HS-27A (cell line): ENCODE results near the gene HHATL.

Source experiments
- DNase-seq: peaks from one replicate; pipeline ENCODE4 v3.0.0-alpha.2; 2012; ENCODE audit warnings: low read depth, missing footprints

Gene HHATL

GRCh38 chr3:42702066-42702951, at the start of gene HHATL:
TSS of gene HHATL (minus strand) at chr3:42702798. CDS start at chr3:42700826, 1,972 bp downstream.
- DNase-seq = no peak

GRCh38 chr3:42751609-42752008, 49.0 kb upstream of the HHATL start:
- no peak for DNase-seq

DNA sequence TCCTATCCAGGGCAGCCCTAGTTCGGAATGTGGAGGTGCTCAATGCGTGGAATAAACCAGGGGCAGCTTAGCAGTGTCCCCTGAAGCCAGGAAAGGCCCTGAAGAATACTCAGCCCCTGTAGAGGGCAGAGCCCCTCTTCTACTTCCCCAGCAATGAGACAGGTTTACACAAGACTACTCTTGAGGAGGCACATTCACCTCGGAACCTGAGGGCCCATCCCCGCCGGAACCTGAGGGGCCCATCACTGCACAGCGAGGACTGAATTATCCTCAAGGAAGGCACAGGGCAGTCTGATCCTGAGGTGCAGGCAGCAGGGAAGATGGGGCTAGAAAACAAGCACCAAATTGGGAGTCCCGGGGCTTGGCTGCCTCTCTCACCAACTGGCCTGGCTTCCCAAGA, 48.2 kb upstream of the HHATL start:
- DNase-seq = no peak

GRCh38 chr3:42749753-42750231, 47.2 kb upstream of the HHATL start:
- DNase-seq = no peak

- no peak for DNase-seq
These were observed 46.6 kb upstream of the HHATL start for GRCh38 chr3:42749025-42749752.

DNA sequence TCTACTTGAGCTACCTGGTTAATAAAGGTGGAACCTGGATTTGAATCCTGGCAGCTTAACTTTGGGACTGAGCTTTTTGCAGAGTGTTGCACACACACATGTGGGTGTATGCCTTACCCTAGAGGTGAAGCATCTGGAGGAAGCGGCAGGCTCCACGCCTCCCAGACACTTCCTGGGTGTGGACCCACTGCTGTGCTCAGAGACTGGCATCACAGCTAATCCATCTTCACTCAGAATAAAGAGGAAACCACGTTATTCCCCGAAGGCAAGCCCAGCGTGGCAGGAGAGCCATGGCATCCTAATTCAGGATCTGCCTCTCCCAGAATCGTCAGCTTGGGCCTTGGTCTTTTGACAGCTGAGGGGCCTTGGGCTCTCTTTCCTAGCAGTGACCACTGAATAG, 45.0 kb upstream of the HHATL start:
- DNase-seq = no peak

DNA sequence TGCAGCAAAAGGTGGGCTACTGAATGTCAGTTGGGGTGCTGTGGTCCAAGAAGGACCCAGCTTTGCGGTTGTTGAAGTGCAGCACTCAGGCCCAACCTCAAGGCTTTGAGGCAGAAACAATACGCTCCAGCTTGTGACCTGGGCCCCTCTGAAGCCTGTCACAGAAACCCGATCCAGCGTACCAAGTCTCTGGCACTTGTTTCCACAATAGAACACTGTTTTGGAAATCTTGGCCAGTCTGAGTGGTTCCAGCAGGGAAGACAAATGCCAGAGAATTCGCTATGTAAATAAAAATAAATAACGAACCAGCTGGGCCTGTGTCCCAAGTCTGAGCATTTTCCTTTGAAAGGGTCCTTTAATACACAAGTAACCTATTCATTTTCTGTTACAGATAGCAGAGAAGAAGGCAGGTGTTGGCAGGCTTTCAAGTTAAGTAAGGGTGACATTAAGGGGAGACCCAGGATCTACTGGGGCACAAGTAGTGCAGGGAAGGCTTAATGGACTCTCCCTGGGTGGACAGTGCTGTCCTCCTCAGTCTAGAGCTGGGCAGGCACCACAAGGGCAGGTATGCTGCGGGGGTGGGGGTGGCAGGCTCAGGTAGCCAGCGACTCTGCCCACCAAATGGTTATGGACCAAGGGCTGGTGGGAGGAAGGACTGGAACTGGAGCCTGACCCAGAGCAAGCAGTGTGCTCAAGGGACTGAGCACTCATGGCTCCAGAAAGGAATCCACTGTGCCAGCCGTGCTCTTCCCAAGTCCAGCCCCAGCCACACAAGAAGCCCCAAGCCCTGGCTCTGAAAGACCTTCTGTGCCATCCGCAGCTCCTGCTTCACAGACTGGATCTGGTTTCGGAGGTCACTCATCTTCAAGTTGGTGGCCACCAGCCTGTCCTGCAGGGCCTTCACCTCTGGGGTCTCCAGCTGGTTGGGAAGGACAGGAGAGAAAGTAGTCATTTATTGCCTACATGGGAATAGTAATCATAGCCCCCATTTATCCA, 44.2 kb upstream of the HHATL start:
- DNase-seq = no peak

DNA sequence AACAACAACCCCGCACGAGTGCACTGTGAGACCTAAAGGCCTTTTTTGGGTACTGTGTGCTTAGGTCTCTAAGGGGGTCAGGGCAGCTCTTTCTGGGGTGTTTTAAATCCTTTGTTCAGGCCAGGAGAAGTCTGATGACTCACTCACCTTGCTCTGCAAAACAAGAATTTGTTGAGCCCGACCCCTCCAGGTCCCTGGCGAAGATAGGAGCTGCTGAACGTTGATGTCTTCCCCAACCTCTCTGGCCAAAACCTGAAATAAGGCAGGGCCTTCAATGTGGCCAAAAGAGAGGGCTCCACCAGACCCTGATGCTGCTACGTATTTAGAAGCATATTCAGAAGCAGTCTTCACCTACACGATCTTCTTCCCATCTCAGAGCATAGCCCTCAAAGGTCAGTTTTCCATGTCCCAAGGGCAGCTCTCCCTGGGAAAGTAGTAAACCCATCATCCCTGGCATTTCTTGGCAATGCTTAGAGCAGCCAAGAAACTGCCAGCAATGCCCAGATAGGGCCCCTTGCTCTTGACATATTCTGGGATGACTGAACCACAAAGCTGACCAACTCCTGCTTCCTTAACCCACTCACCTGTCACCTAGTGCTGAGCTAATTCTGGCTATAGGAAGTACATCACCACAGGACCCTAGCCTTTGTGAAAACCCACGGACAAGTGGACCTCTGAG, 43.3 kb upstream of the HHATL start:
- DNase-seq = no peak

GRCh38 chr3:42745291-42745745, 42.7 kb upstream of the HHATL start:
- no peak for DNase-seq

GRCh38 chr3:42743204-42743995, 40.8 kb upstream of the HHATL start:
- no peak for DNase-seq

DNA sequence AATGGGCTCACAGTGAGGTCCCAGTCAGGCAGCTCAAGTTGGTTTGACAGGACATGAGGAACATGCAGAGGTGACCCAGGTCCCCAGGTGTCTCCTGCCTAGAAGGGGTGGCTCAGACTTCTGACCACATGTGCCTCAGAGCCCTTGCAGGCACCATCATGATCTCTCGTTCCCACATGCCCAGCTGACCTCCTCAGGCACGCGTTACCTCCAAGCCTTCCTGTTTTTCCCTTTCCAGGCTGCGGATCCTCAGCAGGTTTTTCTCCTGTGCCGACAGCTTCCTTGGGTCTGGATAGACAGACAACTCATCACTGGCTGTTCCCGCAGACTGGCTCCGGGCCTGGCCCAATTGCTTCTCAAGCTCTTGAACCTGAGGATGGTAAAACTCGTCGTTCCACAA, 40.1 kb upstream of the HHATL start:
- DNase-seq = no peak

- no peak for DNase-seq
These were observed 39.7 kb upstream of the HHATL start for GRCh38 chr3:42742259-42742658.

- DNase-seq = no peak
These were observed 39.2 kb upstream of the HHATL start for GRCh38 chr3:42741796-42742195.

DNA sequence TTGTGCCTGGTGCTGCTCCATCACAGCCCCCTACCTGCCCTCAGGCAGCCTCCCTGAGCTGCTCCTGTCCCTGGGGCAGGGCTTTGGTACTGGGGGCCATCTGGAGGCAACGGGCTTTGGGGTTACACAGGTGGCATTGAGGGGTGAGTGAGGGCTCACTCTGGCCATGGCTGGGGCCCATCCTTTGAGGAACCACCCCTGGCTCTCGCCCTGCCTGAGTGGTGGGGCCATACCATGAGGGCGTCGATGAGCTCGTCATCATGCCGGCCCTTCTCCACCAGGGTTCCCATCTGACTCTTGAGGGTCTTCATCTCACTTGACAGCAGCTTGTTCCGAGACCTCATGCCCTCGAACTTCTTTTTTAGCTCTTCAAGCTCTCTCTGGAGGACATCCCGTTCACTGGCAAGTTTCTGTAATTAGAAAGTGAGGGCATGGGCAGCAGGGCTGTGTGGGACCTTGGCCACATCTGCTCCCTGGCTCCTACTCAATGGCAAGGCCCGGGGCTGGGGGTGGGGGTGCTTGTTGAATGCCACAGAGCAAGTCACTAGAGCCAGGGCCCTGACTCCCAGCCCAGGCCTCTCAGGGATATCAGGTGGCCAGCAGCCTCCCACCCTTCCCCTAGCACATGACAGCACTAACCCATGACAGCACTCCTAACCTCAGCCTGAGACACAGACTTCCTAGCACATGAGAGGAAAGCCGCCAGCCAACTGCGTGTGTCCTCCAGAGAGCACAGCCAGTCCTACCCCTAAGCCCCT, 37.0 kb upstream of the HHATL start:
- DNase-seq = no peak

GRCh38 chr3:42736531-42736930, 33.9 kb upstream of the HHATL start:
- DNase-seq = no peak

DNA sequence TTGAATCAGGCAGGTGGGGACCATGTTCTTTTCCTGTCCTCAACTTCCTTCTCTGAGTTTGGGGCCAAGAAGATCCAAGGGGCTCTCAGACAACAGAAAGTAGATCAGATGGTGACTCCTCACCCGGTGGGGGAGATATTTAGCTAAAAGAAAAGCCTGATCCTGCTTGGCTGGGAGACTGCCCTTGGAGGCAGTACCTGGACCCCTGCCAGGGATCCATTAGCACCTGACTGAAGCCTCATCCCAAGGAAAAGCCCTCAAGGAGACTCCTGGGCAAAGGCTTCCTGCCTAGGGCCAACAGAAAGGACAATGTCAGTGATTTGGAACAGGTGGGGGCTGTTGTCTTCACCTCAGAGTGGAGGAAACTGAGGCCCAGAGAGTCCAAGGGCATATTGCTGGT, 33.5 kb upstream of the HHATL start:
- no peak for DNase-seq

DNA sequence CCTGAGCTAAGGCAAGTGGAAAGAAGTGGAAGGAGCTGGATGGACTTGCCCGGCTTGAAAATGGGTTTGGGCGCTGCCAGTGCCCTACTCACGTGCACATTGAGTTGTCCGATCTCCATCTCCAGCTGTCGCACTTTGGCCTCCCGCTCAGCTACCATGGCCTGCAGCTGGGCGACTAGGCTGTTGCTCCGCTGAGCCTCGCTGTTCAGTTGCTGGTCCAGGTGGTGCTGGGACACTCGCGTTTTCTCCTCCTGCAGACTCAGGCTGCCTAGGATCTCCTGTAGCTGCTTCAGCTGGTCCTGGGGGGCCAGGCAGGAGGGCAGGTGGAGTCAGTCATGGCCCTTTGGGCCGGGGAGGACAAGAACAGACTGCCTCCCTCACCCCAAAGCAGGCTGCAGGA, 33.0 kb upstream of the HHATL start:
- no peak for DNase-seq

DNA sequence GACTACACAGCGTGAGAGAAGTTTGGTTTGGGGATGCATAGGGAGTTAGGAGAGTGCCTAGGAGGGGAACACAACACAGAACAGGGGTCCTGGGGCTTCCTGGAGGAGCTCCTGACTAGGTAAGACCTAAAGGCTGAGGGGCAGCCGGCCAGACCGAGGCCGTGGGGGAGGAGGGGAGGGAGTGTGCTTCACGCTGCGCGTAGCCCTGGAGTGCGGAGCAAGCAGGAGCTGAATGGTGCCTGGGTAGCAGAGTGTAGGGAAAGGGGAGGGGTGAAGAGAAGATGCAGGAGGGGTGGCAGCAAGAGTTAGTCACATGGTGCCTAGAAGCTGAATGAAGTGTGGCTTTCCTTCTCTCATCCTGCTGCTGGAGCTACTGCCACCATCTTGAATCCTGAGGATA, 32.4 kb upstream of the HHATL start:
- no peak for DNase-seq

GRCh38 chr3:42734263-42734860, 31.8 kb upstream of the HHATL start:
- no peak for DNase-seq
